Transverse colon (tissue), 4 donors: Measurements from ENCODE around the gene EIF5A.

Experiments
- EP300 ChIP-seq: sonication (generic); formaldehyde crosslinking; IDR thresholded peaks from one replicate; pipeline ENCODE4 v1.6.1; 2017; ENCODE audit warnings: antibody characterized with exemption, low read depth
- POLR2A ChIP-seq: fragments of 450-650 bp; IDR thresholded peaks from one replicate; pipeline ENCODE4 v1.6.1; 2016; ENCODE audit warnings: antibody characterized with exemption, mild to moderate bottlenecking, moderate library complexity
- POLR2AphosphoS5 ChIP-seq, 3 donors: sonication (generic); formaldehyde crosslinking; IDR thresholded peaks; one replicate each; pipeline ENCODE4 v1.6.1; 2016; ENCODE audit warnings: antibody characterized with exemption in 3 of 3
- TF ChIP-seq, protein P1 (sequence below), 5 experiments: fragments of 200-600 bp in 3 of 5; fragments of 450-650 bp in 2 of 5; sonication (generic) in 3 of 5; IDR thresholded peaks; 1 replicate in 2 of 5; 2 replicates in 3 of 5; pipeline ENCODE4 v1.5.1; 2016 to 2017; ENCODE audit warnings: antibody characterized with exemption in 5 of 5, inconsistent platforms in 3 of 5, mild to moderate bottlenecking in 2 of 5, moderate library complexity in 1 of 5

DNA sequence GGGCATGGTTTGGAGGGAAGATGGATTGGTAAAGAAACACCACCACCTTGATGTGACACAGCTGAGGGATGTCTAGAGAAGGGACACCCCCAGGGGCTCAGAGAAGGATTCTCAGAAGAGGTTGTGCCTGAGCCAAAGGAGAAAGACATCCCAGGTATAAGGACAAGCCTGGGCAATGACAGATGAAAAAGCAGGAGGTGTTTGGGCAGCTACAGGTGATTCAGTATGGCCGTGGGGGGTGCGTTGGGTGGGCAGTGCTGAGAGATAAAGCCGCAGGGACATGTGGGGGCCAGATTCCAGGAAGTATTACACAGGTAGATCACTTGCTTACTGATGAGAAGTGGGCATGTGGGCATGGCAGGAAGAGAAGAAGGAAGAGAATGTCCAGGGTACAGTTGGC is 54.5 kb downstream of the EIF5A start:
- TF ChIP-seq, protein P1, sequence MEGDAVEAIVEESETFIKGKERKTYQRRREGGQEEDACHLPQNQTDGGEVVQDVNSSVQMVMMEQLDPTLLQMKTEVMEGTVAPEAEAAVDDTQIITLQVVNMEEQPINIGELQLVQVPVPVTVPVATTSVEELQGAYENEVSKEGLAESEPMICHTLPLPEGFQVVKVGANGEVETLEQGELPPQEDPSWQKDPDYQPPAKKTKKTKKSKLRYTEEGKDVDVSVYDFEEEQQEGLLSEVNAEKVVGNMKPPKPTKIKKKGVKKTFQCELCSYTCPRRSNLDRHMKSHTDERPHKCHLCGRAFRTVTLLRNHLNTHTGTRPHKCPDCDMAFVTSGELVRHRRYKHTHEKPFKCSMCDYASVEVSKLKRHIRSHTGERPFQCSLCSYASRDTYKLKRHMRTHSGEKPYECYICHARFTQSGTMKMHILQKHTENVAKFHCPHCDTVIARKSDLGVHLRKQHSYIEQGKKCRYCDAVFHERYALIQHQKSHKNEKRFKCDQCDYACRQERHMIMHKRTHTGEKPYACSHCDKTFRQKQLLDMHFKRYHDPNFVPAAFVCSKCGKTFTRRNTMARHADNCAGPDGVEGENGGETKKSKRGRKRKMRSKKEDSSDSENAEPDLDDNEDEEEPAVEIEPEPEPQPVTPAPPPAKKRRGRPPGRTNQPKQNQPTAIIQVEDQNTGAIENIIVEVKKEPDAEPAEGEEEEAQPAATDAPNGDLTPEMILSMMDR (IDR thresholded peaks at IDR 0.05): no peak
- TF ChIP-seq EP300 (no peak), POLR2A (no peak), POLR2AphosphoS5 (IDR thresholded peaks at IDR 0.05) (no peak)
